GM19397 (cell line): ENCODE measurements around the gene PSME3IP1.
"Not testable (repeated sequence)": the region's sequence is repeated elsewhere in the genome, so short reads cannot be mapped to it uniquely, and the experiment has no call there.

Experiments
- ATAC-seq: cut with Tn5 transposase; IDR thresholded peaks from one replicate; pipeline ENCODE4 v1.9.1; 2021; ENCODE audit warnings: mild to moderate bottlenecking, moderate library complexity; ENCODE audit not compliant: unreplicated experiment

PSME3IP1 gene

DNA sequence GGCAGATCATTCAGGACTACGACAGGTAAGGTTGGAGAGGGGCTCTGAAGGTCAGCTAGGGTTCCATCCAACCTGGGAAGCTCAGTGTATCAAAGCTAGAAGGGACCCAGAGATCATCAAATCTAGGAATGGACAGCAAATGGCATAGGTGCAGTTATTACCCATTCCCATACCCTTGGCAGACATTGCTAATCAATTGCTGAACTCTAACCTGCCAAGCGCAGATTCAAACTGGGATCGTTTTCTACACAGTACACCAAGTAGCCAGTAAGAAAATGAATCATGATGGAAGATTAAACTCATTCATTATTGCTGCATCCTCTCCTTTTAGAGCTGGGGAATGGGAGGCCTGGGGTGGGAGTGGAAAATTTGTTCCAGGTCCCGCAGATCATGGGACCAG is 59.9 kb downstream of the PSME3IP1 start:
- ATAC-seq = no peak

DNA sequence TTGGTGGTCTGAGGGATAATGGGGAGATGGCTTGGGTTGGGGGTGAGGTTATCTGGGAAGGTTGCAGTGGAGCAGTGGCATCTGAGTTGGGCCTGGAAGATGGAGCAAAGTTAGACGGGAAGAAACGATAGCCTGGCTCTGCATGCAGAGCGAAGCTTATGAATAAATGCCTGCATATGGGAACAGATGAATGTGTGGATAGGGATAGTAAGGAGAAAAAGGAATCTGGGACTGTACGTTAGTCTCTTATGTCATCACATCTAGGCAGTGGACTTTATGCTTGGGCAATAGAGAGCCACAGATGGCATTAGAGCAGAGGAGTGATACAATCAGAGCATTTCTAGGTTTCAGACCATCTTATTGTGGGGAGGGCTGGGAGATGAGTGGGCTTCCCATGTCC is 60.5 kb downstream of the PSME3IP1 start:
- no peak for ATAC-seq

DNA sequence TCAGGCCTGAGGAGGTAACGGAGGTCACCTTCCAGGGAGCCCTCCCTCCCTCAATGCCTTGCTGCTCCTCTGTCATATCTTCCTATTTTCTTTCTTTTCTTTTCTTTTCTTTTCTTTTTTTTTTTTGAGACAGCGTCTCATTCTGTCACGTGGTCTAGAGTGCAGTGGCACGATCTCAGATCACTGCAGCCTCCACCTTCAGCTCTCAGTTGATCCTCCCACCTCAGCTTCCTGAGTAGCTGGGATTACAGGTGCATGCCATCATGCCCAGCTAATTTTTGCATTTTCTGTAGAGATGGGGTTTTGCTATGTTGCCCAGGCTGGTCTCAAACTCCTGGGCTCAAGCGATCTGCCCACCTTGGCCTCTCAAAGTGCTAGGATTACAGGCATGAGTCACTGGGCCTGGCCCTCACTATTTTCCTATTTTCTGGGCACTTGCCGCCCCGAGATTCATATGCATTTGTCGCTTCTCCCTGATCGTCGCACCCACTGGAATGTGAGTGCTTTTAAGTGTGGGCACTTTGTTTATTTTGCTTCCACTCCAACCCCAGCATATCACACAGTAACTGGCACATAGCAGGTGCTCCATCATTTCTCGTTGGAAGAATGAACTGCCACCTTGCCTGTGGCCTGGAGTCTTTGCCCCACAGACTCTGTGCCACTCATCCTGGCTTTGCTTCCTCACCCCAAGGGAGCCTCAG is 61.7 kb downstream of the PSME3IP1 start:
- no peak for ATAC-seq

DNA sequence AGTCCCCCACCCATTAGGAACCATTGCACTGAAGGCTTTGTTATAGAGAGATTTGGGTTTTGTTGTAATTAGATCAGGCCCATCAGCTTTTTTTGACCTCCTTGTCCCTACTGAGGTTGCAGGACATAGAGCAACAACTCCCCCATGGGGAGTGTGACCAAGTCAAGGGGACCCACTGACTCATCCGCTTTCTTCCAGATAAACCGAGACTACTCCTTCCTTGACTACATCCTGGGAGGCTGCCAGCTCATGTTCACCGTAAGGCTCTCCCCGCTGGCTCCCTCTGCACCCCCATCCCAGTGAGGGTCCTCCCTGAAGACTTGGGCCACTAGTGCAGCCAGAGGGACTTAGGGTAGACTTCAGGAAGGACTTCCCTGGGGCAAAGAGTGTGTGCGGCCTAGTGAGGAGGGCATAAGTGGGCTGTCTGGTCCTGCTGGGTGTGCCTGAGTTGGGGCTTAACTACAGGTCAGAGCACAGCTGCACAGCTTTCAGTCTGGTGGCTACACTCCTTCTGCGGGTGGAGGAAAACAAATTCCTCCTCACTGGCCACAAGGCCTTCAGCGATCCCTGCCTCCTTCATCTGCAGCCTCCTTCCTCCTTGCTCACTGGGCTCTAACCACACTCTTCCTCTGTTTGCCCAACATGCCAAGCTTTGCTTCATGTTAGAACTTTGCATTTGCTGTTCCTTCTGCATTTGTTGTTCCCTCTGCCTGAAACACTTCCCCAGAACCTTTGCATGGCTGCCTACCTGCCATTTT is 62.4 kb downstream of the PSME3IP1 start:
- no peak for ATAC-seq

DNA sequence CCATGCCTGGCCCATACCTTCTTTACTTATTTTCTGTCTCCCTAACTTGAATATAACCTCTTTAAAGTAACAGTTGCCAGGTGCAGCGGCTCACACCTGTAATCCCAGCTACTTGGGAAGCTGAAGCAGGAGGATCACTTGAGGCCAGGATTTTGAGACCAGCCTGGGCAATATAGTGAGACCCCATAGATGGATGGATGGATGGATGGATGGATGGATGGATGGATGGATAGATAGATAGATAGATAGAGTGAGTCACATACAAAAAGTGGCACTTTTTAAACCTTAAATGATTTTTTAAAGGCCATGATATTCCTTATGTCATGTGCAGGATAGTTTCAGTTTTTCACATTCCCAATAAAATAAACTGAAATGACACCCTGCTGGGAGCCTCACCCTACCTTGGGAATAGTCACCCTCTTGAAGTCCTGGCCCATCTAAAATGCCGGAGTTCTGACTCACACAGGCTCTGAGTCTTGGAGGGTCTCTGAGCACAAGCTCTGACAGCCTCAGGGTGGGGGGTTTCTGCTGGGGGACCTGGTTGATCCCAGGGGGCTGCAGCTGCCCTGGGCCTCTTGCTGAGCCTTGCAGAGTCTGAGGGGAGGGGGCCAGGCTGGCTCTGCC is 67.3 kb downstream of the PSME3IP1 start:
- ATAC-seq = no peak

DNA sequence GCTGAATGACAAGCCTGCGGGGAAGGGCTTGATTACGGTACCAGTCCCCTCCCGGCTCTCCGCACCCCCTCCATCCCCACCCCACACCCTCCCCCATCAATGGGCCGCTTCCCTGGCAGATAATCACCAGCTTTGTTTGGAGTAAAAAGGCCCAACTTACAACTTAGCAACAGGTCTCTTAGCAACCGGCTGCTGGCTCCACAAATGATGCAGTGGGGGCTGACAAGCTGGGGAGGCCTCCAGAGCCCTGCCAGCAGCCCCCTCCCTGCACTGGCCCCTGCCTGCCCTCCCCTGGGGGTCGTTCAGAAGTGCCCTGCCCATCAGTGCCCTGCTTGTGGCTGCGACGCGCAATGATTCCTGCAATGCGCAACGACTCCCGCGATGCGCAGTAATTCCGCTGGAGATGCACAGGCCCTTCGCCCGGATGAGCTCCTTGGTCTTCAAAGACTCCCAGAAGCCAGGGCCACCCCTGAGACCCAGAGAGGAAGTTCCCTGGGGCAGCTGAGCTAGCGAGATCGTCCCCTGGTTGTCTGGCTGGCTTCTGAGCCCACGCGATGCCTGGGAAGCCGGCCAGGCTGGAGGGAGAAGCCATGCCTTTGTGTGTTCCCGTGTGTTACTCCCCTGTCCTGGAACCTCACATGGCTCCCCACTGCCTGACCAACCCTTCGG is 70.2 kb downstream of the PSME3IP1 start:
- ATAC-seq = no peak

DNA sequence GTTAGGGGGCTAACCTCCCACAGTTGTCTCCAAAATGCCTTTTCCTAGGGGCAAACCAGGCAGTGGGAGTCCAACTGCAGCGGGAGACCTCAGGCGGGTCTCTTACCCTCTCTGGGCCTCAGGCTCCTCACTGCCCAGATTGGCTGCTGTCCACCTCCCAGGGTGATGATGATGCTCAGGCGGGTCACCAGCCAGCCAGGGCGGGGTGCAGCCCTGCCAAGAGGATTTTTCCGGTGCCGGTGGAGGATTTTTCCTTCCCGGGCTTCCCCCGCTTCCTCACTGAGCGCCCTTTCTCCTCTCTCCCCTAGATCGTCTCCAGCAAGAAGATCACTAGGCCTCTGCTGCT is 70.7 kb downstream of the PSME3IP1 start:
- no peak for ATAC-seq

DNA sequence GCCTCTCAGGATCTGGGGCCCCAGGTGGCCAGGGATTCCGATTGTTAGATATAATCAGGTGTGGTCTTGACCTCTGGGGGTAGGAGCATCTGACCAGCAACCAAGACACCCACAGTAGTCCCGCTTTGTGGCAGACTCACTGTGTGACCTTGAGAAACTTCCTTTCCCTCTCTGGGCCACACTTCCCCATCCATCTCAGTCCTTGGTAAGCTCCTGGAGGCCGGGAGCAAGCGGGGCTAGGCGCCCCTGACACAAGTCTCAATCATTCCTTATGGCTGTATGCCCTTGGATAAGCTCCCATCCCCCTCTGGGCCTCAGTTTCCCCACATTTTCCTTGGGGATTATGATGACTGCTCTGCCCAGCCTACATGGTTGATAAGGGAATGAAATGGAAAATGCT is 72.2 kb downstream of the PSME3IP1 start:
- no peak for ATAC-seq

DNA sequence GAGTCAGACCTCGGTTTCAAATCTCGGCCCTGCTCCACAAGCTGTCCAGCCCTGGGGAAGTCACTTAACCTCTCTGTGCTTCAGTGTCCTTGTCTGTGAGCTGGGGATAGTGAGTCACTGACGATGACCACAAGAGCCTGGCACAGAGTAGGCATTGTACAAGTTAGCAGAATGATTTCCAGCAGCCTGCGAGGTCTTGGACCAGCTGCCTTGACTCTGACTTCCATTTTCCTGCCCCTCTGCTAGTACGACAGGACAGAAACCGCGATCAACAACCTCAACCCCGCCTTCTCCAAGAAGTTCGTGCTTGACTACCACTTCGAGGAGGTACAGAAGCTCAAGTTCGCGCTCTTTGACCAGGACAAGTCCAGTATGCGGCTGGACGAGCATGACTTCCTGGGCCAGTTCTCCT is 72.8 kb downstream of the PSME3IP1 start:
- no peak for ATAC-seq

DNA sequence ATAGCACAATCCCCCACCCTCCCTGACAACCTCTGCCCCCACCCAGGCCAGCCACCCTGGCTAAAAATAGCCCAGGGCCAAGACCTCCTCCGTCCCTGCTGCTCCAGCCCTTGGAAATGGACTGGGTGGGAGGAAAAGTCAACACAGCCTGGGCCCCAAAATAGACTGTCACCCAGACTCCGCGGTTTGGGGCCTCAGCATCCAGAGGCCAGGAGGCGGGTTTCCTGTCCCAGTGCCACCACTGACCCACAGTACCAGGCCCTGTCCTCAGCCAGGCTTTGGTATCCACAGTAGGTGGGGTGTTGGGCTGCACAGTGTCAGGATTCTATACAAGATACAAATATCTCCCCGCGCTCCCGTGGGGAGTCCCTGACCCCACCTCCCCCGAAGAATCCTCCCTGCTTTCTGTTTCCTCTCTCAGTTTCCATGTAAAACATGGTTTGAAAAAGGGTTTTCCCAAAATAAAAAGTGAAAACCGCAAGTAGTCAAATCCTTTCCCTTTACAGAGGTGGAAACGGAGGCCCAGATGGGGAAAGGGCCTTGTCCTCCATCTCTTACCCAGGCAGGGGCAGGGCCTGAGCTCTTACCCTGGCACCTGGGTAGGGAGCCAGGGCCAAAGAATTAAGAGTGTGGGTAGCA is 73.3 kb downstream of the PSME3IP1 start:
- ATAC-seq = no peak

DNA sequence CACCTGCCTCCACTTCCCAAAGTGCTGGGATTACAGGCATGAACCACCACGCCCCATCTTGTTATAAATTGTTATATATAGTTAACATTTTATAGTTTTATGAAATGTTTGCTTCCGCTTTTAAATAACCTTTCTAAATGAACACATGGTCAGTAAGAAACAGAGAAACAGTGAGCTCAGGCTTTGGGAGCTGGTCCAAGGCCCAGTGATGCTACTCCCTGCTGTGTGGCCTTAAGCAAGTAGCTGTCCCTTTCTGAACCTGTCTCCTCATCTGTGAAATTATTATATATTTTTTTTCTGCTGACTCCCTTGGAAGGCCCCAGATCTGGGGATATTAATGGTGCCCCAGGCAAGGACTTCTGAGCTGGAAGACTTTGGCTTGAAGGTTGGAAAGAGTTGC is 74.4 kb downstream of the PSME3IP1 start:
- no peak for ATAC-seq

DNA sequence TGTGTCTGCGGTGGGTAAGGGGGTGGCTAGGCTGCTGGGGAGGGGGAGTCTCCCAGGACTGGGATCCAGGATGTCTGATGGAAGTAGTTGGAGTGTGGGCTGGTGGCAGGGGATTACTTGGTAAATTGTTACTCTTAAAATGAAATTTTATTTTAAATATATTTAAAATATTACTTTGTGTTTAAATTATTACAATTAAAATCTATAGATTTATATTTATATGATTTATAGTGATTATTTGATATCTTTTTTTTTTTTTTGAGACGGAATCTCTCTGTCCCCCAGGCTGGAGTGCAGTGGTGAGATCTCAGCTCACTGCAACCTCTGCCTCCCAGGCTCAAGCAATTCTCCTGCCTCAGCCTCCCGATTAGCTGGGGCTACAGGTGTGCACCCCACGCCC is 74.9 kb downstream of the PSME3IP1 start:
- ATAC-seq = no peak

DNA sequence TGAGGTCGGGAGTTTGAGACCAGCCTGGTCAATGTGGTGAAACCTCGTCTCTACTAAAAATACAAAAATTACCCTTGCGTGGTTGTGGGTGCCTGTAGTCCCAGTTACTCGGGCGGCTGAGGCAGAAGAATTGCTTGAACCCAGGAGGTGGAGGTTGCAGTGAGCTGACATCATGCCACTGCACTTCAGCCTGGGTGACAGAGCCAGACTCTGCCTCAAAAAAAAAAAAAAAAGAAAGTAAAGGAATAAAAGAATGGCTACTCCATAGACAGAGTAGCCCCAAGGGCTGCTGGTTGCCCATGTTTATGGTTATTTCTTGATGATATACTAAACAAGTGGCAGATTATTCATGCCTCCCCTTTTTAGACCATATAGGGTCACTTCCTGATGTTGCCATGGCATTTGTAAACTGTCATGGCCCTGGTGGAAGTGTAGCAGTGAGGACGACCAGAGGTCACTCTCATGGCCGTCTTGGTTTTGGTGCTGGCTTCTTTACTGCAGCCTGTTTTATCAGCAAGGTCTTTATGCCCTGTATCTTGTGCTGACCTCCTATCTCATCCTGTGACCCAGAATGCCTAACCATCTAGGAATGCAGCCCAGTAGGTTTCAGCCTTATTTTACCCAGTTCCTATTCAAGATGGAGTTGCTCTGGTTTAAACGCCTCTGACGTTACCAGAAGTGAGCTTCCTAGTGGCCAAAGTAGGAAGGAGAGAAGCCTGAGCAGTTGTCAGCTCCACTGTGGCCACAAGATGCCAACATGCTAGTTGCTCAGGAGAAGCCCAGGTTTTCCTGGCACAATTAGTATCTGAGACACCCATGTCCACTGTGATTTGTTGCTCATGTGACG is 76.4 kb downstream of the PSME3IP1 start:
- ATAC-seq = not testable (repeated sequence)

DNA sequence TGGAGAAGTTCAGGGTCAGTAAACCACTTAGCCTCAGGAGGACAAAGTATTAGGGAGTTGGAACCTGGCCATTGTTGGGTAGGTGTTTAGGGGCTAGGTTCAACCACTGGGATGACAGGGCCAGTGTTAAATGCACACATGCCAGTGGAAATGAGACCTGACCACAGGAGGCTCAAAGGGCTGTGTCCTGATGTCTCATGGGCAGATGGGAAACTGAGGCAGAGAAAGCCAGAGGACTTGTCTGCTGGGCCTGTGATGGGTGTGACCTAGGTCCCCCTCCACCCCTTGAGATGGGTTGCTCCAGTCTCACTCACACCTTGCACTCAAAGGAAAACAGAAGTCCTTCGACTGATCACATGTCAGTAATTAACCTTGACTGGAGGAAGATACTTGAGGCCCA is 77.4 kb downstream of the PSME3IP1 start:
- ATAC-seq = no peak

DNA sequence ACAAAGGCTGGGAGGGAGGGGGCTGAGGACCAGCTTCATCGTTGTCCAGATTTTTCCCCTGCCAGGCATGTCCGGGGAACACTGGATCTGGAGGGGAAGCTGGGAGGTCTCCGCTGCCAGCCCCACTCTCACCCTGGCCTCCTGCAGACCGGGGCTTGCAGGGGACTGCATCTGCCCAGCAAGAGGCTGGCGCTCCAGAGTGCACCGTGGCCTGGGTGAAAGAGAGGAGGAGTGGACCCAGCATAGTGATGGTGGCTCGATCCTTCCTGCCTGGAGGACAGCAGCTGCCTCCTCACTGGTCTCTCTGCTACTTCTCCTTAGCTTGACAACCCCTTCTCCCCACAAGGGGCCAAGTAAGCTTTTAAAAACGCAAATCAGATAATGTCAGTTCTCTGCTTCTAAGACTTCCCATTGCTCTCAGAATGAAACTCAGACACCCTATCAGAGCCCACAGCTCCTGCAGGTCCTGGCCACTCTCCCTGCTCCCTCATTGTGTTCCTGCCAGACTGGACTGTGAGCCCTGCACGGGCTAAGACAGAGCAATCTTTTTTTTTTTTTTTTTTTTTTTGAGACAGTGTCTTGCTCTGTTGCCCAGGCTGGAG is 78.4 kb downstream of the PSME3IP1 start:
- no peak for ATAC-seq

DNA sequence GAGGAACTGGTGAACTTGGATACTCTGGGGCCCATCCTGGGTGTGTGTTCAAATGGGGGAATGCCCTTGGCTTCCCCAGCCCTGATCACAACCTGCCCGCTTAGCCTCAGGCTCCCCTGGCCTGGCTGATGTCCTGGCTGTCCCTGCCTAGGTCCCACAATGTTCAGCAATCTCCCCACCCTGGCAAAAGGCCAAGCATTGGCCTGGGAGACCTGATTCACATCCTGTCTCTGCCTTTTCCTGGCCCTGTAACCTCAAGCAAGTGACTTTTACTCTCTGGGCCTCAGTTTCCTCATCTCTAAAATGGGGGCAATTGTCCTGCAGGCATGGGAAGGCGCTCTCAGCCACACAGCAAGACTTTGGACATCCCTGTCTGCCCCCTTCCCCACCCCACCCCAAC is 79.1 kb downstream of the PSME3IP1 start:
- no peak for ATAC-seq

DNA sequence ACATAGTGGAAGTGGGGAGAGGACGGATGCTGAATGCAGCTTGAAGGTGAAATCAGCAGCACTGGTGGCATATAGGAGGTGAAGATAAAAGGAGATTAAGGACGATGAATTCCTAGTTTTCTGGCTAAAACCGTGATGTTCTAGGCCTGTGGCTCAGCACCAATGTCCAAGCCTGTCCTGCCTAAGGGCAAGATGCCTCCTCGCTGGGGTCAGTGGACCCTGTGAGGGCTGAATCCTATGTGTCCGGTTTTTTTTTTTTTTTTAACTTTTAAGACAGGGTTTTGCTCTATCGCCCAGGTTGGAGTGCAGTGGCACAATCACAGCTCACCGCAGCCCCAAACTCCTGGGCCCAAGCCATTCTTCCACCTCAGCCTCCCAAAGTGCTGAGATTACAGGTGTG is 80.7 kb downstream of the PSME3IP1 start:
- no peak for ATAC-seq

DNA sequence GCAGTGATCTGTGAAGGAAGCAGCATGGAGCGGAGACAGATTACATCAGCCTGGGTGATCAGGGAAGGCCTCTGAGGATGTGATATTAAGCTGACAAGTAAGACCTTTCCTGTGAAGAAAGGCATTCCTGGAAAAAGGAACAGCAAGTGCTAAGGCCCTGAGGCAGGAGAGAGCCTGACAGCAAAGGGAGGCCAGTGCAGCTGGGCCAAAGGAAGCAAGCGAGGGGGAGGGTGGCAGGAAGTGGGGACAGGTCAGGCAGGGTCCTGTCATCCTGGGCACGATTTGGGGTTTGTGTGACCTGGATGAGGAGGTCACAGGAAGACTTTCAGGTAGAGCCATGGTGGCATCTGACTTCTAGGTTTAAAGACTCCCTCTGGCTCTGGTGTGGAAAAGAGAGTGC is 81.1 kb downstream of the PSME3IP1 start:
- ATAC-seq = no peak

DNA sequence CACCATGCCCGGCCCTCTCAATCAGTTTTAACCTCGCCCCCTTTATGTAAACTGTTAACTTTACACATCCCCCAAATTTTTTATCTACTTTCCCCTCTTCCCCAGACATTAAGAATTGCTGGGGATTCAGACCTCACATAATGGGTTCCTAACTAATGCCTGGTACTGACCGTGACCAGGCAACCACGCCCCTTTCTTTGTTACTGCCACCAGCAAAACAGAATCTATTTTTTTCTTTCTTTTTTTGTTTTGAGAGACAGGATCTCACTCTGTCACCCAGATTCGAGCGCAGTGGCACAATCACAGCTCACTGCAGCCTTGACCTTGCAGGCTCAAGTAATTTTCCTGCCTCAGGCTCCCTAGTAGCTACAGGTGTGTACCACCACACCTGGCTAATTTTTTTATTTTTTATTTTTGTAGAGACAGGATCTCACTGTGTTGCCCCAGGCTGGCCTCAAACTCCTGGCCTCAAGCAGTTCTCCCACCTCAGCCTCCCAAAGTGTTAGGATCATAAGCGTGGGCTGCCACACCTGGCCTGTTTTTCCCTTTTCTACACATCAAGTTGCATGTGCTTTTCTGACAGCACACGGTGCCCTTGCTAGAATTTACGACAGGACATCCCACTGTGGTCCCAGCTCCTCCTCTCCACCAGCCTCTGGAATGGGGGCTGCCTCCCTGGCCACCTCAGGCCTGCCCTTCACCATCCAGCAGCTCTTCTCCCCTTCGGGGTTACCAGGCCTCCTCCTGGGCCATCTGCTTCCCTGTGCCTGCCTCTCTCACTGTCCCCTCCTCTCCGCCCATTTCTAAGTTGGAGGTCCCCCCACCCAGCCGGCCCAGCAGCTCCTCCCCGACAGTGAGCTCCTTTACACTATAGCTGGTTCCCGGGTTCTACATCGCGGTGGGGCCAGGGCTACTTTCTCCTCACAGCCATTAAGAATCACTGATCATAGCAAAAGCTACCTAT is 82.7 kb downstream of the PSME3IP1 start:
- ATAC-seq = no peak
